CD14-positive monocyte (primary cell): ENCODE results near the gene PLXDC2. TPM values are rescaled to one million over a fixed set of nuclear protein-coding genes. Genes with fewer than 3 reads are reported as not detected.
A peak's percentile ranks its signal among the peaks of the same experiment; 100 is the strongest.
"Not testable (repeated sequence)": the region's sequence is repeated elsewhere in the genome, so short reads cannot be mapped to it uniquely, and the experiment has no call there.

Source experiments
- DNase-seq, 3 donors: peaks; one replicate each; pipeline ENCODE4 v3.0.0-alpha.2; 2011 to 2022
- H2AFZ ChIP-seq: 2 replicates; pipeline ENCODE4 v1.6.0; 2012; ENCODE audit warnings: mild to moderate bottlenecking, low read depth, low read length, inconsistent platforms; ENCODE audit not compliant: insufficient read depth, poor library complexity, severe bottlenecking
- H3K27ac ChIP-seq, 2 donors: 1 replicate in 1 of 2; 2 replicates in 1 of 2; pipeline ENCODE4 v1.5.1; 2012 to 2013; ENCODE audit warnings: low read length in 2 of 2, control low read depth in 1 of 2, inconsistent platforms in 1 of 2, low read depth in 1 of 2, mild to moderate bottlenecking in 1 of 2
- H3K27me3 ChIP-seq, 2 donors: one replicate each; pipeline versions ENCODE4 v1.6.0 to v1.6.1; 2011 to 2013; ENCODE audit warnings: low read length in 2 of 2; ENCODE audit not compliant: control insufficient read depth in 2 of 2, insufficient read depth in 2 of 2
- H3K36me3 ChIP-seq, 2 donors: replicated peaks in 1 of 2; 1 replicate in 1 of 2; 2 replicates in 1 of 2; pipeline versions ENCODE4 v1.5.1 to v1.6.1; 2012 to 2013; ENCODE audit warnings: low read length in 2 of 2, control low read depth in 1 of 2, inconsistent platforms in 1 of 2, mild to moderate bottlenecking in 1 of 2; ENCODE audit not compliant: insufficient read depth in 2 of 2, control insufficient read depth in 1 of 2
- H3K4me1 ChIP-seq, 2 donors: 1 replicate in 1 of 2; 2 replicates in 1 of 2; pipeline versions ENCODE4 v1.5.1 to v1.6.1; 2012 to 2013; ENCODE audit warnings: low read length in 2 of 2, control low read depth in 1 of 2, inconsistent platforms in 1 of 2, mild to moderate bottlenecking in 1 of 2, moderate library complexity in 1 of 2; ENCODE audit not compliant: insufficient read depth in 2 of 2, control insufficient read depth in 1 of 2
- H3K4me2 ChIP-seq: replicated peaks from 2 replicates; pipeline ENCODE3; 2012; ENCODE audit warnings: low read length, moderate library complexity, mild to moderate bottlenecking; ENCODE audit not compliant: poor library complexity, severe bottlenecking; ENCODE audit errors: extremely low read depth
- H3K4me3 ChIP-seq, 3 experiments: fragments of 200-600 bp in 1 of 3; sonication (generic) in 1 of 3; replicated peaks in 1 of 3; 1 replicate in 2 of 3; 2 replicates in 1 of 3; pipeline ENCODE4 v1.5.1; 2011 to 2013; ENCODE audit warnings: low read length in 3 of 3, mild to moderate bottlenecking in 3 of 3, control low read depth in 2 of 3, low read depth in 2 of 3, inconsistent platforms in 1 of 3, moderate library complexity in 1 of 3
- H3K79me2 ChIP-seq: 2 replicates; pipeline ENCODE4 v1.6.0; 2012; ENCODE audit warnings: mild to moderate bottlenecking, control low read depth, inconsistent platforms, low read length, moderate library complexity; ENCODE audit not compliant: insufficient read depth
- H3K9ac ChIP-seq: 2 replicates; pipeline ENCODE4 v1.6.0; 2017; ENCODE audit warnings: low read length, mild to moderate bottlenecking; ENCODE audit not compliant: insufficient read depth, poor library complexity, severe bottlenecking
- H3K9me3 ChIP-seq, 2 donors: replicated peaks in 1 of 2; 1 replicate in 1 of 2; 2 replicates in 1 of 2; pipeline versions ENCODE4 v1.5.1 to v1.6.1; 2012 to 2013; ENCODE audit warnings: low read length in 2 of 2, control low read depth in 1 of 2; ENCODE audit not compliant: control insufficient read depth in 1 of 2, insufficient read depth in 1 of 2
- H4K20me1 ChIP-seq: 2 replicates; pipeline ENCODE4 v1.6.0; 2012; ENCODE audit warnings: mild to moderate bottlenecking, low read length, control low read depth, moderate library complexity; ENCODE audit not compliant: insufficient read depth
- H3K27ac Mint-ChIP-seq, 7 donors: one replicate each; pipeline ENCODE4 v1.8.0; 2020; ENCODE audit warnings: mild to moderate bottlenecking in 7 of 7, mixed read lengths in 7 of 7, moderate library complexity in 6 of 7, inconsistent platforms in 2 of 7
- H3K27me3 Mint-ChIP-seq, 3 donors: one replicate each; pipeline ENCODE4 v1.8.0; 2021 to 2022; ENCODE audit warnings: low read depth in 3 of 3, mild to moderate bottlenecking in 3 of 3, mixed read lengths in 3 of 3, moderate library complexity in 3 of 3, inconsistent platforms in 1 of 3
- H3K36me3 Mint-ChIP-seq, 2 donors: one replicate each; pipeline ENCODE4 v1.8.0; 2020; ENCODE audit warnings: mixed read lengths in 2 of 2, inconsistent platforms in 1 of 2, mild to moderate bottlenecking in 1 of 2
- H3K4me1 Mint-ChIP-seq: one replicate; pipeline ENCODE4 v1.8.0; 2020; ENCODE audit warnings: mild to moderate bottlenecking, mixed read lengths
- H3K4me3 Mint-ChIP-seq, 2 donors: one replicate each; pipeline ENCODE4 v1.8.0; 2020; ENCODE audit warnings: mild to moderate bottlenecking in 2 of 2, mixed read lengths in 2 of 2, moderate library complexity in 1 of 2
- H3K9me3 Mint-ChIP-seq, 7 donors: one replicate each; pipeline ENCODE4 v1.8.0; 2020 to 2022; ENCODE audit warnings: mixed read lengths in 7 of 7, mild to moderate bottlenecking in 6 of 7, moderate library complexity in 6 of 7, inconsistent platforms in 2 of 7
- WGBS: methylation state at CpG from one replicate; pipeline ENCODE4 v1.1.5; 2013; ENCODE audit warnings: missing lambda C conversion rate; ENCODE audit not compliant: insufficient coverage; 5-methylcytosine and 5-hydroxymethylcytosine counted together
- intact Hi-C, 2 donors: fragments of 100-400 bp; cut with micrococcal nuclease; formaldehyde crosslinking; loops; one replicate each; pipeline versions ENCODE4 v1.15.0 to v1.15.1; 2023
- polyA plus RNA-seq, 3 donors: library from polyadenylated mRNA; depleted of rRNA in 1 of 3; unstranded in 2 of 3; stranded (reverse) in 1 of 3; fragments of 300-500 nt in 2 of 3; fragments of >200 nt in 1 of 3; fragmentation: Illumina TruSeq in 2 of 3; gene quantifications; 1 replicate in 2 of 3; 2 replicates in 1 of 3; pipeline ENCODE4 v1.2.3, GENCODE V29; 2012 to 2021
- TF ChIP-seq, protein P1 (sequence below): fragments of 200-600 bp; IDR thresholded peaks from one replicate; pipeline ENCODE4 v1.8.0; 2022; ENCODE audit warnings: antibody characterized with exemption, mild to moderate bottlenecking

The PLXDC2 gene
- polyA plus RNA-seq, 3 donors = 37.5 to 128 (median 93.6) TPM

DNA sequence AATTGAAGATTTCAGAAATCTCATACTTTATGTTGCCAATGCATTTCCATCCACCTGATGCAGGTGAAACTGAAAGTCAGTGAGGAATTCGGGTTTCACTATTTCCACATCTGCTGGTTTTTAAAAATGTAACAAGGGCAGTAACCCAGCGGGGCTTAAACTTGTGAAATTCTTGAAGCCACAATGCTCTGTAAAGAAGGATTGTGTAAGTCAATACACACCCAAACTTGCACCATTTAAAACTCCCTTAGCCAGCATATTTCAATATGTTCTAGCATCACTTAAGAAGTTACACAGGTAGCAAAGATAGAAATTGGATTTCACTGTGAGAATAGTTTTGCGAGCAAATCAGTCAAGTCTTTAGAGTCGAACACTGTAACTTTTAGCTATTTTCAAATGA is 386.1 kb downstream of the PLXDC2 start:
- Mint-ChIP-seq H3K27me3 (peaks cover 0 to 2% (median 1%) of the 10 kb centered on the region in 3 donors), H3K9me3 (peaks cover 0 to 3% (median 0%) of the 10 kb centered on the region in 7 donors), H3K4me1 (peaks cover 29% of the 10 kb centered on the region), H3K4me3 (peak overlapping the region; percentile 59 to 78), H3K36me3 (peaks cover 16 to 17% of the 10 kb centered on the region in 2 donors), H3K27ac (peak overlapping the region; percentile 66 to 85 (median 80))
- peak; percentile 48 to 79 (median 57) for DNase-seq
- H3K9me3 ChIP-seq = no peaks in the 10 kb centered on the region
- H3K9ac ChIP-seq = no peak overlapping the region
- TF ChIP-seq, protein P1, sequence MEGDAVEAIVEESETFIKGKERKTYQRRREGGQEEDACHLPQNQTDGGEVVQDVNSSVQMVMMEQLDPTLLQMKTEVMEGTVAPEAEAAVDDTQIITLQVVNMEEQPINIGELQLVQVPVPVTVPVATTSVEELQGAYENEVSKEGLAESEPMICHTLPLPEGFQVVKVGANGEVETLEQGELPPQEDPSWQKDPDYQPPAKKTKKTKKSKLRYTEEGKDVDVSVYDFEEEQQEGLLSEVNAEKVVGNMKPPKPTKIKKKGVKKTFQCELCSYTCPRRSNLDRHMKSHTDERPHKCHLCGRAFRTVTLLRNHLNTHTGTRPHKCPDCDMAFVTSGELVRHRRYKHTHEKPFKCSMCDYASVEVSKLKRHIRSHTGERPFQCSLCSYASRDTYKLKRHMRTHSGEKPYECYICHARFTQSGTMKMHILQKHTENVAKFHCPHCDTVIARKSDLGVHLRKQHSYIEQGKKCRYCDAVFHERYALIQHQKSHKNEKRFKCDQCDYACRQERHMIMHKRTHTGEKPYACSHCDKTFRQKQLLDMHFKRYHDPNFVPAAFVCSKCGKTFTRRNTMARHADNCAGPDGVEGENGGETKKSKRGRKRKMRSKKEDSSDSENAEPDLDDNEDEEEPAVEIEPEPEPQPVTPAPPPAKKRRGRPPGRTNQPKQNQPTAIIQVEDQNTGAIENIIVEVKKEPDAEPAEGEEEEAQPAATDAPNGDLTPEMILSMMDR = no peak
- H3K27ac ChIP-seq = peak overlapping the region in 1 of 2 donors; percentile 80
- no peaks in the 10 kb centered on the region for H3K79me2 ChIP-seq
- no CpG with 5 or more reads among the region's 4 CpGs for WGBS
- H3K36me3 ChIP-seq = peaks cover under 1 to 1% of the 10 kb centered on the region in 2 donors
- H2AFZ ChIP-seq = no peak overlapping the region
- H3K27me3 ChIP-seq = no peaks in the 10 kb centered on the region
- H3K4me2 ChIP-seq = peak overlapping the region; percentile 60
- H3K4me3 ChIP-seq = peak overlapping the region; percentile 18 to 71 (median 38)
- no peaks in the 10 kb centered on the region for H4K20me1 ChIP-seq
- peaks cover 23 to 36% of the 10 kb centered on the region in 2 donors for H3K4me1 ChIP-seq
- intact Hi-C loops = no loop called here

DNA sequence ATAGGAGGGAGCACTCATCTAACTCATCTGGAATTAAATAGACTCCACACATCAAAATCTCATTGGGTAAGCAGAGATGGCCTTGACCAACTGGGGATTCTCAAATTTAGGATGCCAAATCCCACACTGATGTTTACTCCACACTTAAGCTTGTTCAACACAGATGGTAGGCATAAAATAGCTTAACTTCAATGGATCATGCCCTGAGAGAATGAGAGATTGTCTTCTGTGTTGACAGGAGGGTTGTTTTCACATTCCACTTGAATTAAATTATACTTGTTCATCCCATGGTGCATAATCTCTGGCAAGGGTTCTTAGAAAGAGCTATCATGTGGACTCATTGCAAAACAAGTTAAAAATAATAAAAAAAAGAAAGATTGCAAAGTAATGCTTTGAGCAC is 391.4 kb downstream of the PLXDC2 start:
- H3K27me3 Mint-ChIP-seq = peaks cover 0 to 3% (median 1%) of the 10 kb centered on the region in 3 donors

DNA sequence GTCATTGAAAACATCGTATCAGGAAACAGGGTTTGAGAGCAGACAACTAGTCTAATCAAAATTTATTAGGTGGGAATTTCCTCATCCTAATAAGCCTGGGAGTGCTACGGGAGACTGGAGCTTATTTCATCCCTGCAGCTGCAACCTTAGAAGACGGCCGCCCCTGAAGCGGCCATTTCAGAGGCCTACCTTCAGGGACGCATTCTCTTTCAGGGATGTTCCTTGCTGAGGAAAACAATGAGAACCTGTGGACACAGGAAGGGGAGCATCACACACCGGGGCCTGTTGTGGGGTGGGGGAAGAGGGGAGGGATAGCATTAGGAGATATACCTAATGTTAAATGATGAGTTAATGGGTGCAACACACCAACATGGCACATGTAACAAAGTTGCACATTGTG is 392.9 kb downstream of the PLXDC2 start:
- H3K9ac ChIP-seq, H3K9me3 Mint-ChIP-seq, H3K4me2 ChIP-seq, H3K27me3 ChIP-seq, H3K27me3 Mint-ChIP-seq, H3K79me2 ChIP-seq, H3K9me3 ChIP-seq, H3K4me3 ChIP-seq, intact Hi-C loops, H3K4me1 Mint-ChIP-seq, DNase-seq, H2AFZ ChIP-seq, H3K27ac ChIP-seq, H3K4me1 ChIP-seq, H3K4me3 Mint-ChIP-seq: not testable (repeated sequence)
- Histone ChIP-seq H3K36me3 (peaks cover 13 to 52% of the 10 kb centered on the region in 2 donors), H4K20me1 (peaks cover 12% of the 10 kb centered on the region)
- peak overlapping the region in 1 of 7 donors; percentile 69 for H3K27ac Mint-ChIP-seq
- H3K36me3 Mint-ChIP-seq = peaks cover 41 to 45% of the 10 kb centered on the region in 2 donors
- no CpG with 5 or more reads among the region's 7 CpGs for WGBS

More for the DNA sequence above, 391.4 kb downstream of the PLXDC2 start:
- Histone ChIP-seq H3K9me3 (peaks cover 0 to 8% of the 10 kb centered on the region in 2 donors), H3K4me2 (no peak overlapping the region), H3K79me2 (no peaks in the 10 kb centered on the region), H3K4me1 (peaks cover 8 to 13% of the 10 kb centered on the region in 2 donors), H2AFZ (no peak overlapping the region), H3K9ac (no peak overlapping the region), H3K27me3 (no peaks in the 10 kb centered on the region), H4K20me1 (peaks cover 12% of the 10 kb centered on the region), H3K4me3 (no peak overlapping the region), H3K36me3 (peaks cover 13 to 39% of the 10 kb centered on the region in 2 donors), H3K27ac (no peak overlapping the region)
- H3K4me3 Mint-ChIP-seq = no peak overlapping the region
- intact Hi-C loops = no loop called here
- peaks cover 38 to 43% of the 10 kb centered on the region in 2 donors for H3K36me3 Mint-ChIP-seq
- H3K4me1 Mint-ChIP-seq = peaks cover 10% of the 10 kb centered on the region
- no peak for DNase-seq
- H3K9me3 Mint-ChIP-seq = peaks cover 0 to 7% (median 3%) of the 10 kb centered on the region in 7 donors
- peak overlapping the region in 1 of 7 donors; percentile 4 for H3K27ac Mint-ChIP-seq
- TF ChIP-seq, protein P1 = no peak
